HG03558 (cell line): ENCODE measurements around the gene SRF.

Experiments
- ATAC-seq: cut with Tn5 transposase; IDR thresholded peaks from one replicate; pipeline ENCODE4 v1.9.1; 2021; ENCODE audit warnings: moderate number of reproducible peaks; ENCODE audit not compliant: unreplicated experiment; ENCODE audit errors: extremely low read depth

SRF gene

DNA sequence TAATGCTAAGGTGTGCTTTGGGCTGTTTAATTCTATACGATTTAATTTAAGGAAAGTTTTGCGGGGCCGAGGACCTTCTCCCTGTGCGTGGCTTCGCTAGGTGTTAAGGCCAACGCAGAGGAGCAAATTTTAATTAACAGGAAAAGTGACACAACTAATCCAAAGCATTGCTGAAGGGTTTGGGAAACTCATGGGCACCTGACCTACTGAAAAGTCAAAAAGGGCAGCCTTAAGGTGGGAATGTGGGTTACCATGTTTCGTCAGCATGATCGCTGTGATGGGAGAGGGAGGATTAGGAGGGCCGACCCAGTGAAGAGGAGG, 10.5 kb downstream of the SRF start:
- ATAC-seq: no peak

DNA sequence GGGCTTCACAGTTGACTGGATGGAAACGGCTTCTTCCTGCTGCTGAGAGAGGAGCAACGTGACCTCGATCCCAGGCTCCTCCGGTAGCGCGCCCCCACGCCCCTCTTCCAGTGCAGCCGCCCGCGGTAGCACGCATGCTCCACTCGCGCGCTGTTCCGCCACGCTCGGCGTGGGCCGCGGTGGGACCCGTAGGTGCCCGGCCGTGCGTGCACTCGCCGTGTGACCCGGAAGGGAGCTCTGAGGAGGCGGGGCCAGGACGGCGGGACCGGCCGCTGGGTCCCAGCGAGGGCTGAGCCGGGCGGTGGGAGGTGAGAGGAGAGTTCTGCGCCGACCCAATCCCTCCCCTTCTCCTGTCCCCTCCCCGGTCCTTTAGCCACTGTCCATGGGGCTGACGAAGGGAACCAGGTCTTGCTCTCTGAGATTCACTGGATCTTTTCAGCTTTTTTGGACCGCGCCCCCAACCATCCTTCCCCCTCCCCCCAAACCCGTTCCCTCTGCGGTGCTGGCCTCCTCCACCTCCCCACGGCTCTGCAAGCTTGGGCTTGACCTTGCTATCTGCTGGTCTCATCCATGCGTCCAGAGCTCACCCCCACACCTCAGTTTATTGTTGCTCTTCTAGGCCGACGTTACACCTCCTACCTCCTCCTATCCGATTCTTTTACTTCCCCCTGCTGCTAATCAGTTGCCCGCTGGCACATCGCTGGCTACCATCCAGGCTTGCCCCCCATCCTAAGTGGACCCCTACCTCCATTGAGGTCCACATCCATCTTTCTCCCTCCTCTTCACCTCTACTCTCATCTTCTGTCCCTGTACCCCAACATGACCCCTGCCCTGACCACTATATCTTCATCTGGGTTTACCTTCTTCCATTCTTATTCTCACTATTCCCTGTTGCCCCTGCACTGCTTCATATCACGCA, 11.1 kb downstream of the SRF start, which contains the start of gene CUL9:
Gene CUL9, plus strand, starts transcription at position 255 of the 919 bp plus-strand sequence. CDS start 2,115 bp downstream, outside the sequence.
- ATAC-seq: no peak

DNA sequence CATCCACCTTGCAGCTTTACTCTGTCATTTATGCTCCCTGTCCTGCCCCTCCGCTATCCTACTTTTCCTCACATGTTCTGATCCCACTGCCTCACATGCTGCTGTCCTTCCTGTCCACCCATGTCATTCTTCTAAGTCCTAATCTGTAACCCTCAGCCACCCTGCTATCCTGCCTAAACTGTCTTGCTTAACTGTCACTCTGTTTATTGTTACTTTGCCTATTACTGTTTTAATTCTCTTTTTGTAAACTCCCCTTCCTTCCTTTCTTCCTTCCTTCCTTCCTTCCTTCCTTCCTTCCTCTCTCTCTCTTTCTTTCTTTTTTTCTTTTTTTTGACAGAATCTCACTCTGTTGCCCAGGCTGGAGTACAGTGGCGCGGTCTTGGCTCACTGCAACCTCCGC, 12.4 kb downstream of the SRF start:
- ATAC-seq: no peak

DNA sequence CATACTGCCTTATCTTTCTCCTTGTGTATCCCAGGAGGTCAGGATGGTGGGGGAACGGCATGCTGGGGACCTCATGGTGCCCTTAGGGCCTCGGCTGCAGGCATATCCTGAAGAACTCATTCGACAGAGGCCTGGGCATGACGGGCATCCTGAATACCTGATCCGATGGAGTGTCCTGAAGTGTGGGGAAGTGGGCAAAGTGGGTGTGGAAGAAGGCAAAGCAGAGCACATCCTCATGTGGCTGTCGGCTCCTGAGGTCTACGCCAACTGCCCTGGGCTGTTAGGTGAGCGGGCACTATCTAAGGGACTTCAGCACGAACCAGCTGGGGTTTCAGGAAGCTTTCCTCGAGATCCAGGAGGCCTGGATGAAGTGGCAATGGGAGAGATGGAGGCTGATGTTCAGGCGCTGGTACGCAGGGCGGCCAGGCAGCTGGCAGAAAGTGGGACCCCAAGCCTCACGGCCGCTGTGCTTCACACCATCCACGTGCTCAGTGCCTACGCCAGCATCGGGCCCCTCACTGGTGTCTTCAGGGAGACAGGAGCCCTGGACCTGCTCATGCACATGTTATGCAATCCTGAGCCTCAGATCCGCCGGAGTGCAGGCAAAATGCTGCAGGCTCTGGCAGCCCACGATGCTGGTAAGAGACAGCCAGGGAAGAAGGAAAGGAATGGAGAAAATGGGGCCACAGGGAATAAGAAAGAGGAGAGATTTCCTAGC, 13.4 kb downstream of the SRF start:
- no peak for ATAC-seq

DNA sequence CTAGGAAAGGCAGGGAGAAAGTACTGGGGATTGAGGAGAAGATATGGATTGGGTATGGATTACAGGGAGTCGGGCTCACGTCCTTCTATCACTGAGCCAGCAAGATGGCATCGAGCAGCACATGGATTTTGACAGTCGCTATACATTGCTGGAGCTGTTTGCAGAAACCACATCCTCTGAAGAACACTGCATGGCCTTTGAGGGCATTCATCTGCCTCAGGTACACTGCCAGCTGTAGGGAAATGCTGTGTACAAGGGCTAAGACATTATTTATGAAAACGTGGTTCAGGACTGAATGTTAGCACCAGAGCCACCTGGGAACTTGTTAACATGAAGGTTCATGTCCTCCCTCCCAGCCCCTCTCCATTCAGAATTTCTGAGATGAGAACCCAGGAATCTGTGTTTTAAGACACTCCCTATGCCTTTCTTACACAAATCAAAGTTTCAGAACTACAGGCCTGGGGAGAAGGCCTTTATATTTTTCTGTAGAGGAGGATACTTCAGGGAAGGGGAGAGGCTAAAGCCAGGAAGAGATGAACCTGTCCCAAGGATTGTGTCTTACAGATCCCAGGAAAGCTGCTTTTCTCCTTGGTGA, 14.4 kb downstream of the SRF start:
- ATAC-seq: no peak

DNA sequence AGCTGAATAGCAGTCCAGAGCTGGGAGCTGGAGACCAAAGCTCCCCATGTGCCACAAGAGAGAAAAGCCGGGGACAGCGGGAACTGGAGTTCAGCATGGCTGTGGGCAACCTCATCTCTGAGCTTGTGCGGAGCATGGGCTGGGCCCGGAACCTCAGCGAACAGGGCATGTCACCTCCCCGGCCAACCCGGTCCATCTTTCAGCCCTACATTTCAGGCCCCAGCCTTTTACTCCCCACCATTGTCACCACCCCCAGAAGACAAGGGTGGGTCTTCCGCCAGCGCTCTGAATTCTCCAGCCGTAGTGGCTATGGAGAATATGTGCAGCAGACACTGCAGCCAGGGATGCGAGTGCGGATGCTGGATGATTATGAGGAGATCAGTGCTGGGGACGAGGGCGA, 14.9 kb downstream of the SRF start:
- no peak for ATAC-seq

DNA sequence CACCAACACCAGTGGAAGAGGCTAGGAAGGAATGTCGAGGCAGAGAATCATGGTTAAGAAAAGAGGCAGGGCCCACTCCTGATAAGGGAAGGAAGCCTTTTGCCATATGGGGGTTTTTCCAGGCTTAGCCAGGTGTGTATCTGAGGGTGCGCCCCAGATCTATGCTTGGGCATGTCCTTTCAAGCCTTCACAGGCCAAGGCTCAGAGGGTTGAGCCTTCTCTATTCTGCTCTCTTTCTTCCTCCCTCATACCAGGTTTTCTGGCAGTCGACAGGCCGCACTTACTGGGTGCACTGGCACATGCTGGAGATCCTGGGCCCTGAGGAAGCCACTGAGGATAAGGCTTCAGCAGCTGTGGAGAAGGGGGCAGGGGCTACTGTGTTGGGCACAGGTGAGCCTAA, 15.6 kb downstream of the SRF start:
- ATAC-seq: no peak

DNA sequence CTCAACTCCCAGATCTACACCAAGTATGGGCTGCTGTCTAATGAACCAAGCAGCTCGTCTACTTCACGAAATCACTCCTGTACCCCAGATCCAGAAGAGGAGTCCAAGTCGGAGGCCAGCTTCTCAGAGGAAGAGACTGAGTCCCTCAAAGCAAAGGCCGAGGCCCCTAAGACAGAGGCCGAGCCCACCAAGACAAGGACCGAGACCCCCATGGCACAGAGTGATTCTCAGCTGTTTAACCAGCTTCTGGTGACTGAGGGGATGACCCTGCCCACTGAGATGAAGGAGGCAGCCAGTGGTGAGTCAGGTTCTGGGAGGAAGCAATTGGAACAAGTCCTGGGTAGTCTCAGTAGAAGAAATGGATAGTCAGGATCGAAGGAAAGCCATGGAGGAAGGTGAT, 16.8 kb downstream of the SRF start:
- no peak for ATAC-seq

DNA sequence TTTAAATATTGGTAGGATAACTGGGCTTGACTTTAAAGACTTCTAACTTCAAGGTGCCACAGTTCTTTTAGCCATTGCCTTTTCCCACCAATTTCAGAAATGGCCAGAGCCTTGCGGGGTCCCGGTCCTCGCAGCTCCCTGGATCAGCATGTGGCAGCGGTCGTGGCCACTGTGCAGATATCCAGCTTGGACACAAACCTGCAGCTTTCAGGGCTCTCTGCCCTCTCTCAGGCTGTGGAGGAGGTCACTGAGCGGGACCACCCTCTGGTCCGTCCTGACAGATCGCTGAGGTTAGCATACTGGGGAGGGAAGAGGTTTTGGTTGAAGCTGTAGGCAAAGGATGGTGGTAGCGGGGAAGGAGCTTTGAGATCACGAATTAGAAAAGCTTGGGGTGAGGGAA, 17.4 kb downstream of the SRF start:
- no peak for ATAC-seq

DNA sequence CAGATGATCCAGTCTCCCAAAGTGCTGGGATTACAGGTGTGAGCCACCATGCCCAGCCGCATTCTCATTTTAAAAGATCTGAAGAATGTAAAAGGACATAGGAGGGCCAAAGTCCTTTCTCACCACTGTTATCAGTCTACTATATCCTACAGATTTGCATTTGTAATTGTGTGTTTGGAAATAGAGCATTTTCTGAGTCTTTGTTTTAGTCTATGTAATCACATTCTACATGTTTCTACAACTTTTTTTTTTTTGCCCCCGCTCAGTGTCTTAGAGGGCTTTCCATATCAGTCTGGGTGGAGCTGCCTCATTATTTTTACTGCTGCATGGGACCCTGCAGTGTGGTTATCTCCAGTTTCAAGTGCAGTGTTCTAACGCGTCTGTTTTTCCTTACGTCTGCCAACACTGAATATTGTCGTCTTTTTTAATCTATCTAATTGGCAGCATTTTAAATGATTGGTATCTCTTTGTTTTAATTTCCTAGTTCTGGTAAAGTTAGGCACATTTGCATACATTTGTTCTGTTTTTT, 18.8 kb downstream of the SRF start:
- ATAC-seq: no peak

DNA sequence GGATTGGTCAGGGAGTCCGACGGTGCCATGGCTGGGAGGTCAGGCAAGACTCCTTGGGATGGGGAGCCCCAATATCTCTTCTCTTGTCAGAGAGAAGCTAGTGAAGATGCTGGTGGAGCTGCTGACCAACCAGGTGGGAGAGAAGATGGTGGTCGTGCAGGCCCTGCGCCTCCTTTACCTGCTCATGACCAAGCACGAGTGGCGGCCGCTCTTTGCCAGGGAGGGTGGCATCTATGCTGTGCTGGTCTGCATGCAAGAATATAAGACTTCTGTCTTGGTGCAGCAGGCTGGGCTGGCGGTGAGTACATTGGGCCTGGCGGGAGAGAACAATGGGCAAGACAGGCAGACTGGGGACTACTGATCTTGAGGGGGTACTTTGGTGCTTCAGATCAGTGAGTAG, 21.8 kb downstream of the SRF start:
- ATAC-seq: no peak

DNA sequence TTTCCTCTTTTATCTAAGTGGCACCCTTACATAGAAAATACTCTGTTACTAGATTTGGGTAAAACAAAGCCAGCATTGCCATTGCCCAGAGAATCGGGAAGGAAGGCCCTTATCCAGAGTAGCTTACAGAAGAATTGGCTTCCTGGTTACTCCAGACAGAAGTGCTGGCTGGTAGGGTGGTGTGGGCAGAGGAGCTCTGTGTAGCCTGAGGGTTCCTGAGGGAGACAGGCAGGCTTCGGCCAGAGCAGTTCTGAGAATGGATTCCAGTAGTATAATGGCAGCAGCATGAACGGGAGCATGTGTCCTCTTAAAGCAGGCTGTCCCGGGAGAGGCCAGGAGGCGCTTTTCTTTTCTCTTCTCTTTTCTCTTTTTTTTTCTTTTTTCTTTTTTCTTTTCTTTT, 22.9 kb downstream of the SRF start:
- no peak for ATAC-seq

DNA sequence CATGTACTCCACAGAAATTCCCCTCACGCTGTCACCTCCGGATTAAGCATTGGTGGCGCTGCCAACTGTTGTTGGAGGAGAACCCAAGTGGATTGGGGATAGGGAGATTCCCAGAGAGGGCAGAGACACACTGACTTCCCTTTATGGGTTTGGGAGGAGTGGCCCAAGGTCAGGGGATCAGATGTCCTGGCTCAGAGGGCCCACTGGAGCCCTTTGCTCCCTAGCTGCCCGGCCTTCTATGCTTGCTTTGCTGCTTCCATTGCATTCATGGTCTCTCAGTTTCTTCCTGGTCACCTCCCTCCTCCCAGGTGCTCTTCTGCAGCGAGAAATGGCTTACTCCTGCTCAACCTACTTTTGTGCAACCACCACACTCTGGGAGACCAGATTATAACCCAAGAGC, 25.3 kb downstream of the SRF start:
- ATAC-seq: no peak

DNA sequence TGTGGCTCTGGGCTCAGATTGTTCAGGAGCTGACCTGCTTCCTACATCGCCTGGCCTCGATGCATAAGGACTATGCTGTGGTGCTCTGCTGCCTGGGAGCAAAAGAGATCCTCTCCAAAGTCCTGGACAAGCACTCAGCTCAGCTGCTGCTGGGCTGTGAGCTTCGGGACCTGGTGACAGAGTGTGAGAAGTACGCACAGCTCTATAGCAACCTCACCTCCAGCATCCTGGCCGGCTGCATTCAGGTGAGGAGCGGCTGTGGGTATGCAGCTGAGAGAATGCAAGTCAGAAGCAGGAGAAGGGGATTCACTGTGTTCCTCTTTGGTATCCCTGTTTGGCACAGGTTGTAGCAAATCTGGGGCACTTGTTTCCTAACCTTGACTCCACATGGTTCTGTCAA, 28.8 kb downstream of the SRF start:
- no peak for ATAC-seq

DNA sequence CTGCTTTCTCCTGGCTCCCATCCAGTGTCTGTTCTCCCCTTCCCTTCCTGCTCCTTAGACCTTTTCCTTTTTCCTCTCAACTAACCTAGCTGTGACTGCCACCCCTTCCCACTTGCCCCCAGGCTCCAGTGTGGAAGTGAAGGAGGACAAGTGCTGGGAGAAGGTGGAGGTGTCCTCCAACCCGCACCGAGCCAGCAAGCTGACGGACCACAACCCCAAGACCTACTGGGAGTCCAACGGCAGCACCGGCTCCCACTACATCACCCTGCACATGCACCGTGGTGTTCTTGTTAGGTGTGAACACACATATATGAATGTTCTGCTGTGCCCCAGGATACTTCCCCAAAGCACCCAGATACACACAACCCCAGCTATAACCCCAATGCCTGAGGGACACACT, 29.5 kb downstream of the SRF start:
- no peak for ATAC-seq

DNA sequence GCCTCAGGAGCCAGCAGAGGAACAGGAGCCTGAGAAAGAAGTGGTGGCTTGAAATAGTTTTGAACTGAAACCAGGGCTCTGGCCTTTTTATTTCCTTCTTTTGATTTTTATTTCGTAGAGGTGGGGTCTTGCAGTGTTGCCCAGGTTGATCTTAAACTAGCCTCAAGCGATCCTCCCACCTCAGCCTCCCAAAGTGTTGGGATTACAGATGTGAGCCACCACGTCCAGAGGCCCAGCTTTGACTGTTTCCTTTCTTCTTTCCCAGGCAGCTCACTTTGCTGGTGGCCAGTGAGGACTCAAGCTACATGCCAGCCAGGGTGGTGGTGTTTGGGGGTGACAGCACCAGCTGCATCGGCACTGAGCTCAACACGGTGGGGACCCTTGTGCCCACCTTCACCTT, 31.4 kb downstream of the SRF start:
- no peak for ATAC-seq

DNA sequence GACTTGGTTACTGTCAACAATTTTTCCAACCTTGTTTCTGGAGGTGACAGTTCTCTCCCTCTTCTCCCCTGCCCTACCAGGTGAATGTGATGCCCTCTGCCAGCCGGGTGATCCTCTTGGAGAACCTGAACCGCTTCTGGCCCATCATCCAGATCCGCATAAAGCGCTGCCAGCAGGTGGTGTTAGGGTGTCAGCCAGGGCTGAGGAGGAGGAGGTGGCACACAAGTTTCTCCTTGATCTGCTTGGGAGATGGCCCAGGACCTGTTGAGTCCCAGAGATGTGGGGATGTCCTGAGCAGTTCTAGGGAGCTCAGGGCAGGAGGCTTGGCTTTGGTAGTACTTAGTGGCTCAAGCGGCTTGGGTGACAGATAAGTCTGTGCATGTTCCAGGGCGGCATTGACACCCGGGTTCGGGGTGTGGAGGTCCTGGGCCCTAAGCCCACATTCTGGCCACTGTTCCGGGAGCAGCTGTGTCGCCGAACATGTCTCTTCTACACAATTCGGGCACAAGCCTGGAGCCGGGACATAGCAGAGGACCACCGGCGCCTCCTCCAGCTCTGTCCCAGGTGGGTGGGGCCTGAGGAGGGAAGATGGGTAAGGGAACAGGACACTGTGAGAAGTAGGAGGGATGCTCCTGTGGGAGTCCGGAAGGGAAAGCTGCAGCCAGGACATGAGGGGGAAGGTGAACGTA, 32.1 kb downstream of the SRF start:
- ATAC-seq: no peak

DNA sequence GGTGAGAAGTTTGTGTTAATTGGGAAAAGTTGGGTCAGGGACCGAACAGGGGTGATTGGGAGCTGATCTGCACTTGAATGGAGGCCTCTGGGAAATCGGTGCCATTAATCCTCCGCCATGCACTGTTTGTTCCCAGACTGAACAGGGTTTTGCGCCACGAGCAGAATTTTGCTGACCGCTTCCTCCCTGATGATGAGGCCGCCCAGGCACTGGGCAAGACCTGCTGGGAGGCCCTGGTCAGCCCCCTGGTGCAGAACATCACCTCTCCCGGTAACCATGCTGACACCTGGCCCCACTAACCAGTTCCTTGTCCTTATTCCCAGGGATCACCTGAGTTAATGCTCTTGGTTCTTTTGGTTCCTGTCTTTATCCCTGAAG, 32.6 kb downstream of the SRF start:
- no peak for ATAC-seq

DNA sequence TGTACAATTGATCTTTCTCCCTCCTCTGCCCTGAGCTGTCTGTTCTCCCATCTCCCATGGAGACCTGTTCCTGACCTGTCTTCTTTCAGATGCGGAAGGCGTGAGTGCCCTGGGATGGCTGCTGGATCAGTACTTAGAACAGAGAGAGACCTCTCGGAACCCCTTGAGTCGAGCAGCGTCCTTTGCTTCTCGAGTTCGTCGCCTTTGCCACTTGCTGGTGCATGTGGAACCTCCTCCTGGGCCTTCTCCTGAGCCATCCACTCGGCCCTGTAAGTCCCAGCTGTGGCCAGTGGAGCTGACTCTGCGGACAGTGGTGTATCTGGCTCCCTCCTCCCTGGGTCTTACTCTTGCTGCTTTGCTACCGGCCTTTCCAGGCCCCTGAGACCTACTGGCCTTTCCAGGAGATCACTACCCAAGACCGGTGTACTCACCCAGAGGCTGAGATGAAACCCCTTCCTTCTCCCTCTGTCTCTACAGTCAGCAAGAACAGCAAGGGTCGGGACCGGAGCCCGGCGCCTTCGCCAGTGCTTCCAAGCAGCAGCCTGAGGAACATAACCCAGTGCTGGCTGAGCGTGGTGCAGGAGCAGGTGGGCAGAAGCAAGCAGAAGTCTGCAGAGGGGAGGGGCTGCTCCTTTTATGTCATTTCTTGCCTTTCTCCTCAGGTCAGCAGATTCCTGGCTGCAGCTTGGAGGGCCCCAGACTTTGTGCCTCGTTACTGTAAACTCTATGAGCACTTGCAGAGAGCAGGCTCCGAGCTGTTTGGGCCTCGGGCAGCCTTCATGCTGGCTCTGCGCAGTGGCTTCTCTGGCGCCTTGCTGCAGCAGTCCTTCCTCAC, 33.4 kb downstream of the SRF start:
- ATAC-seq: no peak

DNA sequence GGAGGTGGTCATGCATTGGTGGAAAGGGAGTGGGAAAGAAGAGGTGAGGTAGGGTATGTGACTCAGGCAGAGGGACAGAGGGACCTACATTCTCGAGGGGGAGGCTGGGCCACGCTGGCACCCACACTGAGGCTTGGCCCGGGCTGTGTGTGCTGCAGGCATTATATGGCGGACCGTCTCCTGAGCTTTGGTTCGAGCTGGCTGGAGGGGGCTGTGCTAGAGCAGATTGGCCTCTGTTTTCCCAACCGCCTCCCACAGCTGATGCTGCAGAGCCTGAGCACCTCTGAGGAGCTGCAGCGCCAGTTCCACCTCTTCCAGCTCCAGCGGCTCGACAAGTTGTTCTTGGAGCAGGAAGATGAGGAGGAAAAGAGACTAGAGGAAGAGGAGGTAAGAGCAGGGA, 34.8 kb downstream of the SRF start:
- ATAC-seq: no peak
